ENCODE results near the gene WDFY3. TPM values are rescaled to one million over a fixed set of nuclear protein-coding genes. Genes with fewer than 3 reads are reported as not detected.

Gene WDFY3
- total and polyA plus RNA-seq, 2 experiments from 2014 or later = 8.0 to 89.0 TPM

DNA sequence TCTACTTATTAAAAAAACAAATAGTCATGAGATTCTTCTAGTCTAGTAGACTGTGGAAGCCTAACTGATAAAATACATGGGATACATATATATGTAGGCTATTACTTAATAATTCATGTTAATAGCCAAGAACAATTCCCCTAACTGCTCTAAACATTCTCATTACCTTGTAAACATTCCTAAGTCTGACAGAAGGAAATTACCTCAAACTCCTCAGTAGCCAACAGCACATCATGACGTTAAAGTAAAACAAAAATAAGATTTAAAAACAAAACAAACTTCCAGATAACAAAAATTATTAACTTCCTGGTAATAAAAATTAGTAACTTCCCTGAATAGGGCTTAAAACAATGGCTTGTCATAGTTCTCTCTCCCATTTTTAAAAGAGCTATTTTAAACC lies 109.2 kb downstream of the WDFY3 start (continued):
- TF ChIP-seq, protein P1, sequence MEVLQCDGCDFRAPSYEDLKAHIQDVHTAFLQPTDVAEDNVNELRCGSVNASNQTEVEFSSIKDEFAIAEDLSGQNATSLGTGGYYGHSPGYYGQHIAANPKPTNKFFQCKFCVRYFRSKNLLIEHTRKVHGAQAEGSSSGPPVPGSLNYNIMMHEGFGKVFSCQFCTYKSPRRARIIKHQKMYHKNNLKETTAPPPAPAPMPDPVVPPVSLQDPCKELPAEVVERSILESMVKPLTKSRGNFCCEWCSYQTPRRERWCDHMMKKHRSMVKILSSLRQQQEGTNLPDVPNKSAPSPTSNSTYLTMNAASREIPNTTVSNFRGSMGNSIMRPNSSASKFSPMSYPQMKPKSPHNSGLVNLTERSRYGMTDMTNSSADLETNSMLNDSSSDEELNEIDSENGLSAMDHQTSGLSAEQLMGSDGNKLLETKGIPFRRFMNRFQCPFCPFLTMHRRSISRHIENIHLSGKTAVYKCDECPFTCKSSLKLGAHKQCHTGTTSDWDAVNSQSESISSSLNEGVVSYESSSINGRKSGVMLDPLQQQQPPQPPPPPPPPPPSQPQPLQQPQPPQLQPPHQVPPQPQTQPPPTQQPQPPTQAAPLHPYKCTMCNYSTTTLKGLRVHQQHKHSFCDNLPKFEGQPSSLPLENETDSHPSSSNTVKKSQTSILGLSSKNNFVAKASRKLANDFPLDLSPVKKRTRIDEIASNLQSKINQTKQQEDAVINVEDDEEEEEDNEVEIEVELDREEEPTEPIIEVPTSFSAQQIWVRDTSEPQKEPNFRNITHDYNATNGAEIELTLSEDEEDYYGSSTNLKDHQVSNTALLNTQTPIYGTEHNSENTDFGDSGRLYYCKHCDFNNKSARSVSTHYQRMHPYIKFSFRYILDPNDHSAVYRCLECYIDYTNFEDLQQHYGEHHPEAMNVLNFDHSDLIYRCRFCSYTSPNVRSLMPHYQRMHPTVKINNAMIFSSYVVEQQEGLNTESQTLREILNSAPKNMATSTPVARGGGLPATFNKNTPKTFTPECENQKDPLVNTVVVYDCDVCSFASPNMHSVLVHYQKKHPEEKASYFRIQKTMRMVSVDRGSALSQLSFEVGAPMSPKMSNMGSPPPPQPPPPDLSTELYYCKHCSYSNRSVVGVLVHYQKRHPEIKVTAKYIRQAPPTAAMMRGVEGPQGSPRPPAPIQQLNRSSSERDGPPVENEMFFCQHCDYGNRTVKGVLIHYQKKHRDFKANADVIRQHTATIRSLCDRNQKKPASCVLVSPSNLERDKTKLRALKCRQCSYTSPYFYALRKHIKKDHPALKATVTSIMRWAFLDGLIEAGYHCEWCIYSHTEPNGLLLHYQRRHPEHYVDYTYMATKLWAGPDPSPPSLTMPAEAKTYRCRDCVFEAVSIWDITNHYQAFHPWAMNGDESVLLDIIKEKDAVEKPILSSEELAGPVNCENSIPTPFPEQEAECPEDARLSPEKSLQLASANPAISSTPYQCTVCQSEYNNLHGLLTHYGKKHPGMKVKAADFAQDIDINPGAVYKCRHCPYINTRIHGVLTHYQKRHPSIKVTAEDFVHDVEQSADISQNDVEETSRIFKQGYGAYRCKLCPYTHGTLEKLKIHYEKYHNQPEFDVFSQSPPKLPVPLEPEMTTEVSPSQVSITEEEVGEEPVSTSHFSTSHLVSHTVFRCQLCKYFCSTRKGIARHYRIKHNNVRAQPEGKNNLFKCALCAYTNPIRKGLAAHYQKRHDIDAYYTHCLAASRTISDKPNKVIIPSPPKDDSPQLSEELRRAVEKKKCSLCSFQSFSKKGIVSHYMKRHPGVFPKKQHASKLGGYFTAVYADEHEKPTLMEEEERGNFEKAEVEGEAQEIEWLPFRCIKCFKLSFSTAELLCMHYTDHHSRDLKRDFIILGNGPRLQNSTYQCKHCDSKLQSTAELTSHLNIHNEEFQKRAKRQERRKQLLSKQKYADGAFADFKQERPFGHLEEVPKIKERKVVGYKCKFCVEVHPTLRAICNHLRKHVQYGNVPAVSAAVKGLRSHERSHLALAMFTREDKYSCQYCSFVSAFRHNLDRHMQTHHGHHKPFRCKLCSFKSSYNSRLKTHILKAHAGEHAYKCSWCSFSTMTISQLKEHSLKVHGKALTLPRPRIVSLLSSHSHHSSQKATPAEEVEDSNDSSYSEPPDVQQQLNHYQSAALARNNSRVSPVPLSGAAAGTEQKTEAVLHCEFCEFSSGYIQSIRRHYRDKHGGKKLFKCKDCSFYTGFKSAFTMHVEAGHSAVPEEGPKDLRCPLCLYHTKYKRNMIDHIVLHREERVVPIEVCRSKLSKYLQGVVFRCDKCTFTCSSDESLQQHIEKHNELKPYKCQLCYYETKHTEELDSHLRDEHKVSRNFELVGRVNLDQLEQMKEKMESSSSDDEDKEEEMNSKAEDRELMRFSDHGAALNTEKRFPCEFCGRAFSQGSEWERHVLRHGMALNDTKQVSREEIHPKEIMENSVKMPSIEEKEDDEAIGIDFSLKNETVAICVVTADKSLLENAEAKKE (CRISPR knock-in tag; IDR thresholded peaks at IDR 0.05) = no peak

DNA sequence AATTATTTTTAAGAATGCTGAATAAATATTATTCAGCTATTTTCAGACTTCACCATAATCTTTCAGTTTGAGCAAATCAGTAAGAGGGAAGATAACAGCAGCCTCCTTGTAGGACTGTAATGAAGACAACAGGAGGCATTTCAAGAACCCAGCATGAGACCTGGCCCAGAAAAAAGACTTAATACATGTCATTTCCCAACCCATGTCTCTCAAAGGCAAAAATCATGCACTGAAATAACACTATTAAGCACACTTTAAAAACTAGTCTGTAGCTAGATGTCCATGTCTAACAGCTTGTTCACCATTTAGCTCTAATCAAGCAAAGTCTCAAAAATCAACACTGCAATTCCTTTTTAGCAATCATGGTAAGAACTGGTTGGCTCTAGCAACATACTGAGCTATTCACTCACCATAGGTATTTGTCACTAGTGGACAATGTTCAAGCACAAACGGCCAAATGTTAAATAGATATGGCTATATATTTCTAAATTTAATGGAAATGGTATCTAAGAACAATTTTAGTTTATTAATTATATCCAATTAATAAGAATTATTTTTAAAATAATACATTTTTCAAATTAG lies 109.9 kb downstream of the WDFY3 start:
- Mint-ChIP-seq H3K9me3 (no peaks in the 10 kb centered on the region), H3K36me3 (ENCODE audit: low read depth) (peaks cover 12% of the 10 kb centered on the region), H3K27me3 (ENCODE audit: insufficient read depth, low read depth, poor library complexity) (peaks cover 4% of the 10 kb centered on the region), H3K27ac (no peak overlapping the region), H3K4me3 (no peak overlapping the region), H3K4me1 (peaks cover 23% of the 10 kb centered on the region)
- DNase-seq (ENCODE audit: low spot score) (peak; percentile 25), ATAC-seq (peak; percentile 77)
- Histone ChIP-seq H3F3A (replicated peaks; ENCODE audit: low read depth) (no peaks in the 10 kb centered on the region), H3K9me2 (ENCODE audit: insufficient read depth) (no peaks in the 10 kb centered on the region), H4K20me1 (replicated peaks; ENCODE audit: insufficient read depth) (0 out of 2 replicates have a peak, but pooled peaks cover 8% of the 10 kb centered on the region), H3K27ac (ENCODE audit: low read depth) (no peak overlapping the region), H3K79me2 (replicated peaks; ENCODE audit: insufficient read depth) (peaks cover 13% of the 10 kb centered on the region), H3K27me3 (ENCODE audit: insufficient read depth) (no peaks in the 10 kb centered on the region), H3K4me2 (no peak overlapping the region), H2AFZ (no peak overlapping the region), H3K4me1 (ENCODE audit: insufficient read depth) (peaks cover 6% of the 10 kb centered on the region; the same call in 1 of the 2 replicates), H3K4me3 (no peak overlapping the region), H3K36me3 (ENCODE audit: insufficient read depth) (no peaks in the 10 kb centered on the region)
- TF ChIP-seq ZNF114 (CRISPR knock-in tag; IDR thresholded peaks at IDR 0.05) (no peak), JUNB (IDR thresholded peaks at IDR 0.05; ENCODE audit: unreplicated experiment) (no peak), STAT1 (IDR thresholded peaks at IDR 0.05; ENCODE audit: unreplicated experiment) (no peak), CREB1 (CRISPR knock-in tag; IDR thresholded peaks at IDR 0.05; ENCODE audit: low read depth) (no peak), ZNF331 (CRISPR knock-in tag; IDR thresholded peaks at IDR 0.05; ENCODE audit: low read depth) (no peak), ETS1 (IDR thresholded peaks at IDR 0.05) (no peak), POLR2AphosphoS5 (IDR thresholded peaks at IDR 0.05; ENCODE audit: low read depth) (no peak), EZH2phosphoT487 (IDR thresholded peaks at IDR 0.05; ENCODE audit: unreplicated experiment) (no peak), NANOG (IDR thresholded peaks at IDR 0.05; ENCODE audit: borderline replicate concordance) (no peak), EZH2 (IDR thresholded peaks at IDR 0.05; ENCODE audit: low read depth, unreplicated experiment) (no peak), CTCF (conservative IDR thresholded peaks at IDR 0.05; ENCODE audit: low read depth in 2 of 2) (no peak)
- TF ChIP-seq, protein P2, sequence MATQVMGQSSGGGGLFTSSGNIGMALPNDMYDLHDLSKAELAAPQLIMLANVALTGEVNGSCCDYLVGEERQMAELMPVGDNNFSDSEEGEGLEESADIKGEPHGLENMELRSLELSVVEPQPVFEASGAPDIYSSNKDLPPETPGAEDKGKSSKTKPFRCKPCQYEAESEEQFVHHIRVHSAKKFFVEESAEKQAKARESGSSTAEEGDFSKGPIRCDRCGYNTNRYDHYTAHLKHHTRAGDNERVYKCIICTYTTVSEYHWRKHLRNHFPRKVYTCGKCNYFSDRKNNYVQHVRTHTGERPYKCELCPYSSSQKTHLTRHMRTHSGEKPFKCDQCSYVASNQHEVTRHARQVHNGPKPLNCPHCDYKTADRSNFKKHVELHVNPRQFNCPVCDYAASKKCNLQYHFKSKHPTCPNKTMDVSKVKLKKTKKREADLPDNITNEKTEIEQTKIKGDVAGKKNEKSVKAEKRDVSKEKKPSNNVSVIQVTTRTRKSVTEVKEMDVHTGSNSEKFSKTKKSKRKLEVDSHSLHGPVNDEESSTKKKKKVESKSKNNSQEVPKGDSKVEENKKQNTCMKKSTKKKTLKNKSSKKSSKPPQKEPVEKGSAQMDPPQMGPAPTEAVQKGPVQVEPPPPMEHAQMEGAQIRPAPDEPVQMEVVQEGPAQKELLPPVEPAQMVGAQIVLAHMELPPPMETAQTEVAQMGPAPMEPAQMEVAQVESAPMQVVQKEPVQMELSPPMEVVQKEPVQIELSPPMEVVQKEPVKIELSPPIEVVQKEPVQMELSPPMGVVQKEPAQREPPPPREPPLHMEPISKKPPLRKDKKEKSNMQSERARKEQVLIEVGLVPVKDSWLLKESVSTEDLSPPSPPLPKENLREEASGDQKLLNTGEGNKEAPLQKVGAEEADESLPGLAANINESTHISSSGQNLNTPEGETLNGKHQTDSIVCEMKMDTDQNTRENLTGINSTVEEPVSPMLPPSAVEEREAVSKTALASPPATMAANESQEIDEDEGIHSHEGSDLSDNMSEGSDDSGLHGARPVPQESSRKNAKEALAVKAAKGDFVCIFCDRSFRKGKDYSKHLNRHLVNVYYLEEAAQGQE (IDR thresholded peaks at IDR 0.05; ENCODE audit: unreplicated experiment) = no peak
